GM12878 (cell line): ENCODE results near the gene PCP2. TPM values are rescaled to one million over a fixed set of nuclear protein-coding genes. Genes with fewer than 3 reads are reported as not detected.

ENCODE experiments used
- ATAC-seq: fragments of 200-7000 bp; cut with Tn5 transposase; 3 replicates; pipeline ENCODE4 v1.9.1; 2020; ENCODE audit warnings: mild to moderate bottlenecking, moderate library complexity
- BruUV-seq: library from RNA; stranded (reverse); fragments of 400-500 nt; replicated peaks from 2 replicates; lab custom pipeline; 2021; lab: Mats Ljungman, UMichigan
- CTCF ChIA-PET: fragments of 300-600 bp; sonication (Branson Sonifier 250); formaldehyde crosslinking; extraction: SDS; loops from one replicate; lab custom pipeline; 2021; ENCODE audit warnings: inconsistent platforms; lab: Yijun Ruan, JAX
- POLR2A ChIA-PET: fragments of 350-600 bp; formaldehyde crosslinking; extraction: SDS; loops from one replicate; lab custom pipeline; 2021; ENCODE audit warnings: inconsistent platforms; lab: Charles Lee
- RAD21 ChIA-PET: fragments of 300-600 bp; sonication (Branson Sonifier 250); formaldehyde crosslinking; loops from one replicate; lab custom pipeline; 2023; ENCODE audit warnings: antibody characterized with exemption; ENCODE audit not compliant: unreplicated experiment; lab: Charles Lee
- SMC1A ChIA-PET: fragments of 300-600 bp; sonication (Branson Sonifier 250); formaldehyde crosslinking; loops from one replicate; lab custom pipeline; 2023; ENCODE audit not compliant: unreplicated experiment, uncharacterized antibody; lab: Charles Lee
- DNase-seq: peaks from one replicate; pipeline ENCODE4 v3.0.0-alpha.2; 2011; ENCODE audit warnings: low read depth, low spot score
- FAIRE-seq: peaks from 3 replicates; lab custom pipeline; 2011; peaks lifted over from hg19 to GRCh38; lab: Jason Lieb, UNC
- H2AFZ ChIP-seq: 2 replicates; pipeline ENCODE4 v1.6.0; 2011; ENCODE audit warnings: low read depth, low read length, control low read depth; ENCODE audit not compliant: control insufficient read depth
- H3K27ac ChIP-seq: 2 replicates; pipeline ENCODE4 v1.5.1; 2011; ENCODE audit warnings: control low read depth; ENCODE audit not compliant: control insufficient read depth, insufficient read depth
- H3K27me3 ChIP-seq, 2 experiments: replicated peaks in 1 of 2; 2 replicates each; pipeline versions ENCODE4 v1.6.0 to v1.6.1; 2011; ENCODE audit warnings: low read length in 1 of 2; ENCODE audit not compliant: control insufficient read depth in 2 of 2, insufficient read depth in 2 of 2
- H3K36me3 ChIP-seq, 2 experiments: 2 replicates each; pipeline ENCODE4 v1.5.1; 2011; ENCODE audit warnings: low read length in 1 of 2; ENCODE audit not compliant: control insufficient read depth in 2 of 2, insufficient read depth in 2 of 2
- H3K4me1 ChIP-seq: 2 replicates; pipeline ENCODE4 v1.6.1; 2011; ENCODE audit warnings: mild to moderate bottlenecking, low read length, moderate library complexity, mixed read lengths; ENCODE audit not compliant: control insufficient read depth, insufficient read depth
- H3K4me2 ChIP-seq: 2 replicates; pipeline ENCODE4 v1.6.0; 2011; ENCODE audit warnings: control low read depth; ENCODE audit not compliant: control insufficient read depth, insufficient read depth
- H3K4me3 ChIP-seq: fragments of 200-600 bp; sonication (generic); 2 replicates; pipeline ENCODE4 v1.5.1; 2016
- H3K79me2 ChIP-seq: 2 replicates; pipeline ENCODE4 v1.6.0; 2011; ENCODE audit warnings: low read length; ENCODE audit not compliant: control insufficient read depth, insufficient read depth
- H3K9ac ChIP-seq: 2 replicates; pipeline ENCODE4 v1.8.0; 2011; ENCODE audit warnings: low read length, control low read depth, mixed read lengths; ENCODE audit not compliant: control insufficient read depth, insufficient read depth
- H3K9me3 ChIP-seq: replicated peaks from 3 replicates; pipeline ENCODE4 v1.5.1; 2011; ENCODE audit warnings: mild to moderate bottlenecking, low read length; ENCODE audit not compliant: control insufficient read depth, insufficient read depth
- H4K20me1 ChIP-seq: 2 replicates; pipeline ENCODE4 v1.6.0; 2011; ENCODE audit not compliant: control insufficient read depth, insufficient read depth
- EGR1 ChIP-seq, 2 experiments: IDR thresholded peaks; 1 replicate in 1 of 2; 2 replicates in 1 of 2; pipeline ENCODE4 v1.6.1; 2011 to 2012; ENCODE audit warnings: low read depth in 2 of 2, low read length in 2 of 2, borderline replicate concordance in 1 of 2, mild to moderate bottlenecking in 1 of 2, moderate library complexity in 1 of 2
- GABPA ChIP-seq: IDR thresholded peaks from 2 replicates; pipeline ENCODE4 v1.6.1; 2014; ENCODE audit warnings: antibody characterized with exemption, low read depth, mild to moderate bottlenecking, inconsistent platforms
- HSF1 ChIP-seq: fragments of 150-350 bp; IDR thresholded peaks from 2 replicates; pipeline ENCODE4 v1.6.1; 2014; ENCODE audit warnings: mild to moderate bottlenecking, low read depth, low read length
- IRF4 ChIP-seq: IDR thresholded peaks from 2 replicates; pipeline ENCODE4 v1.6.1; 2011; ENCODE audit warnings: low read depth, low read length
- MEF2B ChIP-seq: fragments of 450-650 bp; IDR thresholded peaks from 2 replicates; pipeline ENCODE4 v1.6.1; 2018; ENCODE audit warnings: mild to moderate bottlenecking, moderate library complexity; ENCODE audit not compliant: partially characterized antibody, poor library complexity, severe bottlenecking
- NR2C1 ChIP-seq: fragments of 450-650 bp; IDR thresholded peaks from 2 replicates; pipeline ENCODE4 v1.6.1; 2017; ENCODE audit warnings: antibody characterized with exemption, mild to moderate bottlenecking, moderate library complexity
- RAD21 ChIP-seq: IDR thresholded peaks from 2 replicates; pipeline ENCODE4 v1.6.1; 2011; ENCODE audit warnings: mild to moderate bottlenecking, low read depth, low read length, moderate library complexity; ENCODE audit not compliant: insufficient read depth
- TCF7 ChIP-seq: IDR thresholded peaks from 2 replicates; pipeline ENCODE4 v1.6.1; 2014; ENCODE audit warnings: antibody characterized with exemption, borderline replicate concordance
- WRNIP1 ChIP-seq: IDR thresholded peaks from 2 replicates; pipeline ENCODE4 v1.6.1; 2011; ENCODE audit warnings: low read depth, low read length, improper control_type of control experiment, borderline replicate concordance
- WGBS: methylation state at CpG from one replicate; pipeline ENCODE4 v1.1.6; 2016; ENCODE audit warnings: low lambda C conversion rate; ENCODE audit not compliant: insufficient replicate concordance, insufficient coverage; ENCODE audit errors: missing lambda C conversion rate; 5-methylcytosine and 5-hydroxymethylcytosine counted together
- in situ Hi-C: fragments of 300-500 bp; cut with MboI; formaldehyde crosslinking; loops from 9 replicates; pipeline ENCODE4 v1.14.3; 2018; ENCODE audit warnings: mixed read lengths
- intact Hi-C: fragments of 100-400 bp; cut with micrococcal nuclease; formaldehyde crosslinking; loops from one replicate; pipeline ENCODE4 v1.14.2; 2022; ENCODE audit not compliant: unreplicated experiment
- polyA plus RNA-seq, 11 experiments: library from polyadenylated mRNA; depleted of rRNA in 4 of 11; unstranded in 6 of 11; stranded (reverse) in 5 of 11; fragments of >200 nt; fragmentation: Nextera tagmentation in 4 of 11; fragmentation: Illumina TruSeq in 1 of 11; extraction: Ambion mirVana in 4 of 11; extraction: Trizol in 1 of 11; gene quantifications; 1 replicate in 1 of 11; 2 replicates in 10 of 11; pipeline versions ENCODE4 v1.2.1 to v1.2.3, GENCODE V29; 2011 to 2016; ENCODE audit warnings: inconsistent platforms in 2 of 11, missing spikeins in 2 of 11, low read depth in 1 of 11
- total RNA-seq, 4 experiments: library from RNA; depleted of rRNA in 3 of 4; stranded (reverse); fragments of >200 nt in 3 of 4; fragmentation: Illumina TruSeq in 1 of 4; extraction: Trizol in 1 of 4; gene quantifications; 2 replicates each; pipeline versions ENCODE4 v1.2.1 to v1.2.3, GENCODE V29; 2013 to 2021

The PCP2 gene
- total and polyA plus RNA-seq, 10 of the 15 experiments (the other 5 are each of a cell fraction or from before 2014, with no cell fraction given): 0.10 to 0.62 (median 0.31) TPM; not detected in 5

- TF ChIP-seq GABPA: no peak
- TF ChIP-seq MEF2B: no peak
- TF ChIP-seq IRF4: no peak
- no peak for TF ChIP-seq TCF7
- no peak for TF ChIP-seq RAD21
Measured at GRCh38 chr19:7655581-7655980, 22.1 kb upstream of the PCP2 start (continued).

GRCh38 chr19:7654401-7654800 lies 20.9 kb upstream of the PCP2 start:
- BruUV-seq: no TSS peak
- SMC1A ChIA-PET: interaction anchor here (1.6 to 3.5 kb wide), 2 partner anchors 117 to 145 kb away, joined by 5 to 20 read pairs; no protein-coding TSS in a partner anchor
- Histone ChIP-seq H2AFZ (no peak overlapping the region), H3K9me3 (no peaks in the 10 kb centered on the region), H3K27ac (no peak overlapping the region), H3K79me2 (no peaks in the 10 kb centered on the region), H3K36me3 (no peaks in the 10 kb centered on the region), H3K4me3 (no peak overlapping the region), H3K4me1 (peaks cover 20% of the 10 kb centered on the region), H4K20me1 (no peaks in the 10 kb centered on the region), H3K4me2 (no peak overlapping the region), H3K27me3 (no peaks in the 10 kb centered on the region; a peak in 1 of 4 replicates), H3K9ac (no peak overlapping the region)
- TF ChIP-seq HSF1 (no peak), WRNIP1 (no peak), NR2C1 (no peak), EGR1 (IDR thresholded peaks at IDR 0.05; ENCODE audit: borderline replicate concordance in 1 of 2, low read depth in 2 of 2, low read length in 2 of 2) (no peak)
- WGBS: 75% methylated on average over 8 of the region's 8 CpGs
- RAD21 ChIA-PET: interaction anchor here (1.6 kb wide), 1 partner anchor 146 kb away, joined by 8 read pairs; no protein-coding TSS in a partner anchor
- no peak for ATAC-seq
- POLR2A ChIA-PET: no interaction called here
- DNase-seq: no peak
- no peak for FAIRE-seq
- intact Hi-C loops: no loop called here
- CTCF ChIA-PET: interaction anchor here (1.3 to 1.8 kb wide), 3 partner anchors 26 to 145 kb away, joined by 4 to 9 read pairs (median 5); partner anchors contain the start of gene TRAPPC5
- in situ Hi-C loops: no loop called here
